Dermis blood vessel endothelial cell (primary cell): Measurements from ENCODE around the gene HSPA8. TPM values are rescaled to one million over a fixed set of nuclear protein-coding genes. Genes with fewer than 3 reads are reported as not detected.

Source experiments
- DNase-seq: peaks from one replicate; pipeline ENCODE4 v3.0.0; 2010
- total RNA-seq: library from RNA; depleted of rRNA; stranded (reverse); fragments of >200 nt; gene quantifications from 2 replicates; pipeline ENCODE4 v1.2.3, GENCODE V29; 2014

HSPA8 gene
- total RNA-seq, 1 donor from 2014 or later: 1,519 TPM

DNA sequence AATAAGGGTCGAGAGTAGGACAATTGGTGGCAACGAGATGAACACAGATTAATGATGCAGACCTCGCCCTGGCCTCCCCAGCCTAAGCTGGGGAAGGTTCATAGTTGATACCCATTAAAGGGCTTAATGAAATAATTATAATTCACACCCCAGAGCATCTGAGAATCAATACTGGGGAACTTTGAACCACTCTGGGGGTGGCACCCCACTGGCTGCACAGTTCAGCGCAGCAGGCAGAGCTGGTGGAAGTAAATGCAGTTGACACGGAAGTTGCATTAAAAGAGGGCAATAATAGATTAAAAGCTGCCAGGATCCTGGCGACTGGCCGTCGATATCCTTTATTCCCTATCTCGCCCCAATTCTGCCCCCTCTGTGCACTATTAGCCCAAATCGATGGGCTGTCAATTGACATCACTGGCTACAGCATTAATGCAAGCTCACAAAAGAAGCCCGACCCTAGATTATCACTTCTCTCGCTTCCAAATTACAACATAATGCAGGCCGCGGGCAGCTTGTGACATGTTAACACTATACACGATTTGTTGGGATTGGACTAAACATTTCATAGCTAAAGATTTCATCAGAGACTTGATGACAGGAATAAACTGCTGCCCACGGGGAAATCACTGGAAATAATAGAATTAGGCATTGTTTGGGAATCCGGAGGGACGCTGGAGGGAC is 14.5 kb downstream of the HSPA8 start:
- DNase-seq: no peak

- DNase-seq: no peak
Measured at GRCh38 chr11:123046473-123047259, 15.3 kb downstream of the HSPA8 start.

DNA sequence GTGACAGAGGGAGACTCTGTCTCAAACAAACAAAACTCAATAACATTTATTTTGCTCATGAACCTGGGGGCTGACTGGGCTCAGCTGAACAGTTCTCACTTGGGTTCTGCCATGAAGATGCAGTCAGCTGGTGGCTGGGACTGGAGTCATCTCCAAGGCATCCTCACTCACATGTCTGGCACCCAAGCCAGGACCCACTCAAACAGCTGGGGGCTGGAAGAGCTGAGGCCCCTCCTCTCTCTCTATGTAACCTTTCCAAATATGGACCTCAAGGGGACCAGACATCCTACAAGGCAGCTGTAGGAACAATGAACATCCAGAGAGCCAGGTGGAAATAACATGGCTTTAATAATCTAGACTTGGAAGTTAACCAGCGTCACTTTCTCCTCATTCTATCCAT is 16.8 kb downstream of the HSPA8 start:
- no peak for DNase-seq

- DNase-seq: no peak
Measured at GRCh38 chr11:123041185-123041584, 20.8 kb downstream of the HSPA8 start.

- no peak for DNase-seq
Measured at GRCh38 chr11:123040111-123040432, 21.9 kb downstream of the HSPA8 start.

DNA sequence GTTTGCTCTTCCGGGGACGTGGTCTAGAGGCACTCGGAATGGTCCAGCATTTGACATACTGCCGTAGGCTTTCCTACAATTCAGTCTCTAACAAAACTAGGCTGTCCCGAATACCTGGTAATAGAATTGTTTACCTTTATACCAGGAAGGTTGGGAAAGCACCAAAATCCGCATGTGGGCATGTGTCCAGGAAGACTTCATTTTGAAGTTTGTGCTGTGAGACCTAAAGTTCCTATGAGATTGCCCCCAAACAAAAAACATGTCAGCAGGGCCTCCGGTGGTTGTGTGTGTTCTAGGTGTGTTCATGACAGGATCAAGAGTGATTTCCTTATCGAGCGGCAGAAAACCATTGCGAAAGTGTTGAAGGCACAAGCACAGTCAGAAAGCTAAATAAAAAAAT is 26.1 kb downstream of the HSPA8 start:
- DNase-seq: no peak

DNA sequence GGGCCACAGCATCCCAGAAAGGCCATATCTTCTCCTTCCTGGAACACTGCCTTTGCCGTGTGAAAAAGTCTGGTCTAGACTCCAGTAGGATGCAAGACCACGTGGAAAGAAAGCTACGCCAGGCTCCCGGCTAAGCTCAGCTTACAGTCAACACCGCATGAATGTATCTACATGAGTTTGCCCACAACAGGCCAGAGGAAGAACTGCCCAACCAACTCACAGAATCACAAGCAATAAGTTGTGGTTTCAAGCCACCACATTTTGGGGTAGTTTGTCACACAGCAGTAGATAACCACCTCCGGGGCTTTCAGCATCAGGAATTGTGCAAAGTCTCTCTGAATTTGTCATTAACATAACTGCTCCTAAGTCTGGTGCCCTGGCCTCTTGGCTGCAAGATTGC is 27.3 kb downstream of the HSPA8 start:
- no peak for DNase-seq

GRCh38 chr11:123033895-123034294 is 28.0 kb downstream of the HSPA8 start:
- peak; percentile 58 for DNase-seq

DNA sequence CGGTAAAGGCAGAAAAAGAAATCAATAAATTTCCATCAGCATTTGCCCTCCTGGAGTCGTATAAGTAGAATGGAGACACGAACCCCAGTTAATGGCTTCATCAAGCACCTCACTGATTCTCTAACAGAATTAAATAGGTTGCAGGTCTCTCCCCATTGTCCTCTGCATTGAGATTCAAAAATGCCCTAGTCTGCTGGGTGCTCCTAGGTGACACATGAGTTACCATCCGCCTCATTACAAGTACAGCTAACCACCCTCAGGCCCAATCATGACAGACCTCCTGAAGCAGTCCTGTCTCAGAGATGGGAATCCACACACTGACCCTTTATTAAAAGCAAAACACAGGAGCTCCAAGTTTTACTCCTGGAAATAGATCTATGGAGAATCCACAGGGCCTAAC is 31.4 kb downstream of the HSPA8 start:
- no peak for DNase-seq

DNA sequence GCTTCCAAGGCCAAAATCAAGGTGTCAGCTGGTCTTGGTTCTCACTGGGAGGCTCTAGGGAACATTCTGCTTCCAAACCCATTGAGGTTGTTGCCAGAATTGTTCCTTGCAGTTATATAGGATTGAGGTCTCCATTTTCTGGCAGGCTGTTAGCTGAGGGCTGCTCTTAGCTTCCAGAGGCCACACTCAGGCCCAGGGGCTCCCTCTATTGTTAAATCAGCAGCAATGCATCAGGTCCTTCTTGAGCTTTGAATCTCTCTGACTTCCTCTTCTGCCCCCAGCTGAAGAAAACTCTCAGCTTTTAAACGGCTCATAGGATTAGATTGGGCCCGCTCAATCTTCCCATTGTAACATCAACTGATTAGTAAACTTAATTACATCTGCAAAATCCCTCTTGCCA is 41.0 kb downstream of the HSPA8 start:
- DNase-seq: peak; percentile 70

DNA sequence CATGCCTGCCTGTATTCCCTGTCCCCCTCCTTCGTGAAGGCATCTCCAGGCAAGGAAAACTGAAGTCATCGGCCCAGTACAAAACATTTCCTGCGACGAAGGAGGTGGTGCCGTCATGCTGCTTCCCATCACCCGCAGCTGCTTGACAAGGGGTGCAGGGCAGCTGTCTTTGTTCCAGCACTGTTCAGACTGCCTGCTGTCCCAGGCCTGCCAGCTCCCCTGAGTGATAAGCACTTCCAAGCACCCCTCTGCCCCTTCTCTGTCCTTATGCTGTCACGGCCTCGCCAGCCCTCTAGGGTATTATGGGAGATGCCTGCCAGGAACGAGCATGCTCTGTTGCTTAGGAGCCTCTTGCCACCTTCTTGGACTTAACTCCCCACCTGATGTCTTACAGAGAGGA is 43.2 kb downstream of the HSPA8 start:
- DNase-seq: peak; percentile 28

DNA sequence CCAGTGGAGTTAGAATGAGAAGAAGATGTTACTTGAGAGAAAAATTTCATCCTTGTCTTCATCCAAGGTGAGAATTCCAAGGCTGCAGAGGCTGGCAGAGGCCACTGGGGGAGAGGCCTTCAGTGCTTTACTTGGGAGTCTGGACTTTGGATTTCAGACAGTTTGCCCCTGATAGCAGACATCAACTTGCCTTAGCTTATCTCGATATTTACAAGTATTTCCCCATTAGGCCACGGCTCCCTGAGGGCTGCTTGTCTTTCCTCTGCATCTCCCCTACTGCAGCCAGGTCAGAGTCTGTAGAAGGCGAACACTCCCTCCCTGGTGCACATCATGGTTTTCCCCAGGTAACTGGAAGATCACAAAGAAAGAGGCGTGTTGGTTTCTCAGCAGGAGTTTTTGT is 50.4 kb downstream of the HSPA8 start:
- DNase-seq: no peak

Other genes with a start within 250 kb of the HSPA8 start
- not detected in 2 replicates for gene CRTAM, start 223.6 kb downstream of the HSPA8 start, total RNA-seq
- 0.47 and 0.51 TPM in 2 replicates for gene JHY, start 179.4 kb downstream of the HSPA8 start, total RNA-seq
- gene BSX, start 80.3 kb downstream of the HSPA8 start, total RNA-seq: not detected in 2 replicates
- gene CLMP, start 133.1 kb upstream of the HSPA8 start, total RNA-seq: 0.17 and 1.3 TPM in 2 replicates